HG03378 (cell line): ENCODE data around the gene IL10RB.
"Not testable (repeated sequence)": the region's sequence is repeated elsewhere in the genome, so short reads cannot be mapped to it uniquely, and the experiment has no call there.

Source experiments
- ATAC-seq: cut with Tn5 transposase; IDR thresholded peaks from one replicate; pipeline ENCODE4 v1.9.1; 2021; ENCODE audit warnings: mild to moderate bottlenecking, moderate library complexity; ENCODE audit not compliant: unreplicated experiment

IL10RB gene

GRCh38 chr21:33300701-33301631, 34.8 kb downstream of the IL10RB start:
- no peak for ATAC-seq

GRCh38 chr21:33301632-33302002, 35.5 kb downstream of the IL10RB start:
- no peak for ATAC-seq

DNA sequence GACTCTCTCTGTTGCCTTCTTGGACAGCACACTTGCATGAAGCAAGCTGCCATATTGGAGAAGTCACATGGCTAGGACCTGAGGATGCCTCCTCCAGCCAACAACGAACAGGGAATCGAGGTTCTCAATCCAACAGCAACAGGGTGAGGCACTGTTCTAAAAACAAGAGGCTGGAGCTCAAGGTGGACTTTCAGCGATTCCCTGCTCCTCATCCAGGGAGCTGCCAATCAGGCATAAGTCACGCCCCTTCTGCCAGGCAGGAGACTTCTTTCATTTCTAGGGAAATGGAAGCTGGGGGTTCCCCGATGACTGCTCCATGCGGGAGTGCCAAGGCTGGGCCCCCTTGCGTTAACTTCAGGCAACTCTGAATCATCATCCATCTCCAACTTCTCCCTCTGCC, 35.9 kb downstream of the IL10RB start:
- no peak for ATAC-seq

DNA sequence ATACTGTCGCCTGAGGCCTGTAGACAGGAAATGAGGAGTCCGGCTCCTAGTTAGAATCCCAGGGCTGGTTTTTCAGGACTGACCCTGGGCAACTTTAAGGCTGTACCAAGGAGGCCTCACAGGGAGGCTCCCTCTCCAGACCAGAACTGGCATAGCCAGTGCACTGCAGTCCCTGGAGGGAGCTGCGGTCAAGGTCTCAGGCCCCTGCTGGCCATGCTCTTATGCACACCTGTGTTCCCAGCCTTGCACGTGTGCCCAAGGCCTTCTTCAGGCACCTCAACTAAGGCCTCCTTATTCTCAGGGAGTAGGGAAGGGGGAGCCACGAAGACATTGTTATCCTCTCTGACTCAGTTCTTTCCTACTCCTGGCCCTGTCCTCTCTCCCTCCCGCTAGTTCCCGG, 36.6 kb downstream of the IL10RB start:
- no peak for ATAC-seq

GRCh38 chr21:33305344-33305671, 39.1 kb downstream of the IL10RB start:
- ATAC-seq = no peak

DNA sequence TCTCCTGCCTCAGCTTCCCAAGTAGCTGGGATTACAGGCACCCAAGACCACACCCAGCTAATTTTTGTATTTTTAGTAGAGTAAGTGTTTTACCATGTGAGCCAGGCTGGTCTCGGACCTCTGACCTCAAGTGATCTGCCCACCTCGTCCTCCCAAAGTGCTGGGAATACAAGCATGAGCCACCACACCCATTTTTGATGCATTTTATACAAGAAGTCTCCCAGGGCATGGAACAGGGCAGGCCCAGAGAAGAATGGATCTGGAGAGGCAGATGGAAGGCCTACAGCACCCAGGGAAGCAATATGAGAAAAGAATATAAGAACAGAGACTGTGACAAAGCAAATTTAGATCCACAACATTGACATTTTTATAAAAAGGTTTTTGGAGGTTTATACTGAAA, 39.8 kb downstream of the IL10RB start:
- ATAC-seq = no peak

DNA sequence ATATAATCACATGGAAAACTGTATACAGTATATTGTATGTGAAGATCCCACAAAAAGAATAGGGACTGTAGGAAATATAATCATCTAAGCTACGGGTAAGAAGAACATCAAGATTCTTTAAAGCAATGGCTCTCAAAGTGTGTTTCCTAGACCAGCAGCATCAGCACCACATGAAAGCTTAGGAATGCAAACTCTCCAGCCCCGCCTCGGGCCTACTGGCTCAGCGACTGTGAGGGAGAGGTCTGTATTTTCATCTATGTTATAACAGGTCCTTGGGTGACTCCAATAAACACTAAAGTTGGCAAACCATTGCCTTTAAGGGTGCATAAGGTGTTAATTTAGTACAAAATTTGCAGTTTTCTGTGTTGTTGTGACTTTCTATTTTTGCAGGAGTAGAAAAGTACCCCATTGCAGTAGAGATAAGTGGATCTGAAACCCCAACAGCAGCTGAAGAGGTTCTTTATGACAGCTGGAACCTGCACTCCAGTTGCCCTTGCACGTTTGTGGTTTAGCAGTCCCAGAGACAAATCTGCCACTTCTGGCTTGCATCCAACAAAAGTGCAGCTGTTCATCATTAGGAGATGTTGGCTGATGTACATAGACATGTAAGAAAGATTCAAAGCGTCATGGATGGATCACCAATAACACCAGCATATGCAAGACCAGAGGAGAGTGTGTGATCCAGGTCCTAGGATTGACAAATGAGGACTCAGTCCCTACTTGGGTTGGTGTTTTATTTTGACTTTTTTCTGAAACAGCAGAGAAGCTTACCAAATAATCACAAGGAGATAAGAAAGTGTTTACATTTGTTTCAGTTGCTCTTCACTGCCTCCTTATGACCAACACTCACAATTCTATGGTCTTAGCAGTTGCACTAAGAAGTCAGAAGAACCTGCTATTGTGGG, 42.7 kb downstream of the IL10RB start:
- ATAC-seq = peak; percentile 76

DNA sequence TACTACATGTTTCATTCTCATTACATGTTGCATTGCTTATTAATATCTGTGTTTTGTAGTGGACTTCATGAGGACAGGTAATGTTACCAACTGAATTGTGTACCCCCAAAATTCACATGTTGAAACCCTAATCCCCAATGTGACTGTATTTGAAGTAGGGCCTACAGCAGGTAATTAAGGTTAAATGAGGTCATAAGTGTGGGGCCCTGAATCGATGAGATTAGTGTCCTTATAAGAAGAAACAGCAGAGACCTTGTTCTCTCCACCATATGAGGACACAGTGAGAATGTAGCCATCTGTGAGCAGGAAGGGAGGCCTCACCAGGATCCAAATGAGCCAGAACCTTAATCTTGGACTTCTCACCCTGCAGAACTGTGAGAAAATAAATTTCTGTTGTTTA, 43.6 kb downstream of the IL10RB start:
- no peak for ATAC-seq

GRCh38 chr21:33312121-33312520, 46.0 kb downstream of the IL10RB start:
- no peak for ATAC-seq

- no peak for ATAC-seq
Observed at GRCh38 chr21:33313183-33313582, 47.0 kb downstream of the IL10RB start.

GRCh38 chr21:33313611-33314010, 47.4 kb downstream of the IL10RB start:
- no peak for ATAC-seq

DNA sequence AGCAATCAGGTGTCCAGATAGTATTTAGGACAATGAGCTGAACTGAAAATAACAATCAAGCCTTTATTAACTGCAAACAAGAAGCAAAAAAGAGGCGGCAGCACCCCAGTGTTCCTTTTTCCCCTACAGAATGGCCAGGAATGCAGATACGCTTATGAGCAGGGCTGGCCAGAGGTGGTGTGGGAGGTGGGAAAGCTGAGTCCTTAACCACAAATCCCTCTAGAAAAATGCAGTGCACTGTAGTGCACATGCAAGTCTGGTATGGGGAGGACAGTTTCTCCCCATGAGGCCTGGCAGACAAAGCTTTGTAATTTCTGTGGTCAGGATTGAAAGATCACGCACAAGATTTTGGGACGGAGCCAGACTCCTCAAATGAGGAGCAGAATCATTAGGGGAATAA, 47.9 kb downstream of the IL10RB start:
- ATAC-seq = no peak

GRCh38 chr21:33315946-33316710, 50.0 kb downstream of the IL10RB start:
- no peak for ATAC-seq

- ATAC-seq = no peak
Observed at GRCh38 chr21:33317145-33317544, 51.0 kb downstream of the IL10RB start.

GRCh38 chr21:33317786-33318486, 51.8 kb downstream of the IL10RB start:
- ATAC-seq = no peak

DNA sequence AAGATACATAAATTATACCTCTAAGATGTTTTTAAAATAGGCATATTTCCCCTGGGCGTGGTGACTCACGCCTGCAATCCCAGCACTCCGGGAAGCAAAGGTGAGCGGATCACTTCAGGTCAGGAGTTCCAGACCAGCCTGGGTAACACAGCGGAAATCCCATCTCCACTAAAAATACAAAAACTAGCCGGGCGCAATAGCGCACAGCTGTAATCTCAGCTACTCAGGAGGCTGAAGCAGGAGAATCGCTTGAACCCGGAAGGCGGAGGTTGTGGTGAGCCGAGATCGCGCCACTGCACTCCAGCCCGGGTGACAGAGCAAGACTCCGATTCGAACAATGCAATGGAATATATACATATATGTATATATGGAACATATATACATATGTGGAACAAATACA, 54.8 kb downstream of the IL10RB start:
- ATAC-seq = not testable (repeated sequence)

- ATAC-seq = not testable (repeated sequence)
Observed at GRCh38 chr21:33323610-33324009, 57.4 kb downstream of the IL10RB start.

GRCh38 chr21:33324291-33325221, 58.4 kb downstream of the IL10RB start, which contains the start of gene IFNAR1:
Gene IFNAR1, plus strand, starts transcription at chr21:33324970. Its CDS starts 86 bp downstream, at chr21:33325056.
- ATAC-seq = peak; percentile 80
